IMR-90 (cell line): Measurements from ENCODE around the gene CARS2. TPM values are rescaled to one million over a fixed set of nuclear protein-coding genes. Genes with fewer than 3 reads are reported as not detected.

ENCODE experiments used
- ATAC-seq: fragments of 200-7000 bp; cut with Tn5 transposase; 2 replicates; pipeline ENCODE4 v1.9.1; 2020; ENCODE audit warnings: low read depth, mild to moderate bottlenecking, moderate library complexity
- BruUV-seq: library from RNA; stranded (reverse); fragments of 400-500 nt; replicated peaks from 2 replicates; lab custom pipeline; 2021; lab: Mats Ljungman, UMichigan
- CTCF ChIA-PET: fragments of 300-600 bp; formaldehyde crosslinking; extraction: SDS; loops from one replicate; lab custom pipeline; 2021; ENCODE audit warnings: antibody characterized with exemption; lab: Yijun Ruan, JAX
- POLR2A ChIA-PET: fragments of 300-600 bp; sonication (Branson Sonifier 250); formaldehyde crosslinking; loops from one replicate; lab custom pipeline; 2022; ENCODE audit warnings: antibody characterized with exemption; ENCODE audit not compliant: unreplicated experiment; lab: Charles Lee
- DNase-seq: peaks from one replicate; pipeline ENCODE4 v3.0.0; 2013
- H2AFZ ChIP-seq: replicated peaks from 2 replicates; pipeline ENCODE3; 2013; ENCODE audit warnings: low read length, mild to moderate bottlenecking; ENCODE audit not compliant: poor library complexity
- H2AK5ac ChIP-seq: 2 replicates; pipeline ENCODE4 v1.6.1; 2013; ENCODE audit warnings: low read depth, low read length, inconsistent platforms
- H2AK9ac ChIP-seq: replicated peaks from 2 replicates; pipeline ENCODE3; 2013; ENCODE audit warnings: mild to moderate bottlenecking, low read depth, low read length, moderate library complexity; ENCODE audit not compliant: poor library complexity
- H2BK120ac ChIP-seq: 2 replicates; pipeline ENCODE4 v1.6.1; 2013; ENCODE audit warnings: low read depth, low read length, inconsistent platforms
- H2BK15ac ChIP-seq: 3 replicates; pipeline ENCODE4 v1.6.1; 2013; ENCODE audit warnings: low read depth, low read length, inconsistent platforms
- H2BK20ac ChIP-seq: 2 replicates; pipeline ENCODE4 v1.6.1; 2013; ENCODE audit warnings: low read depth, mild to moderate bottlenecking, inconsistent platforms, low read length, moderate library complexity
- H2BK5ac ChIP-seq: 2 replicates; pipeline ENCODE4 v1.6.1; 2013; ENCODE audit warnings: mild to moderate bottlenecking, low read depth, low read length, inconsistent platforms; ENCODE audit not compliant: poor library complexity, severe bottlenecking
- H3K14ac ChIP-seq: replicated peaks from 2 replicates; pipeline ENCODE4 v1.6.1; 2013; ENCODE audit warnings: low read depth, low read length, inconsistent platforms
- H3K18ac ChIP-seq: 2 replicates; pipeline ENCODE4 v1.6.1; 2013; ENCODE audit warnings: low read depth, low read length, control low read depth
- H3K23ac ChIP-seq: 2 replicates; pipeline ENCODE4 v1.6.1; 2013; ENCODE audit warnings: low read depth, low read length, inconsistent platforms
- H3K27ac ChIP-seq: 2 replicates; pipeline ENCODE4 v1.5.1; 2013; ENCODE audit warnings: mild to moderate bottlenecking, control low read depth, low read length; ENCODE audit not compliant: insufficient read depth
- H3K27me3 ChIP-seq: 2 replicates; pipeline ENCODE4 v1.6.1; 2013; ENCODE audit warnings: low read length; ENCODE audit not compliant: control insufficient read depth, insufficient read depth
- H3K36me3 ChIP-seq: 2 replicates; pipeline ENCODE4 v1.6.1; 2013; ENCODE audit warnings: low read length, mixed read lengths; ENCODE audit not compliant: control insufficient read depth, insufficient read depth
- H3K4ac ChIP-seq: 2 replicates; pipeline ENCODE4 v1.6.1; 2013; ENCODE audit warnings: low read depth, low read length, inconsistent platforms
- H3K4me1 ChIP-seq: 2 replicates; pipeline ENCODE4 v1.6.1; 2013; ENCODE audit warnings: low read length, mixed read lengths; ENCODE audit not compliant: control insufficient read depth, insufficient read depth
- H3K4me2 ChIP-seq: 2 replicates; pipeline ENCODE4 v1.6.1; 2013; ENCODE audit warnings: low read depth, mild to moderate bottlenecking, control low read depth, low read length, moderate library complexity
- H3K4me3 ChIP-seq: 2 replicates; pipeline ENCODE4 v1.5.1; 2013; ENCODE audit warnings: low read depth, mild to moderate bottlenecking, control low read depth, low read length, moderate library complexity; ENCODE audit not compliant: insufficient read depth
- H3K56ac ChIP-seq: 2 replicates; pipeline ENCODE4 v1.6.1; 2013; ENCODE audit warnings: low read length, inconsistent platforms; ENCODE audit not compliant: insufficient read depth; ENCODE audit errors: extremely low read depth
- H3K79me1 ChIP-seq, 2 experiments: 2 replicates each; pipeline ENCODE4 v1.6.1; 2013; ENCODE audit warnings: low read length in 2 of 2, inconsistent platforms in 1 of 2, low read depth in 1 of 2
- H3K9ac ChIP-seq: 2 replicates; pipeline ENCODE4 v1.6.1; 2013; ENCODE audit warnings: low read depth, low read length, control low read depth
- H3K9me1 ChIP-seq: 2 replicates; pipeline ENCODE4 v1.6.1; 2013; ENCODE audit warnings: low read length, inconsistent platforms; ENCODE audit not compliant: insufficient read depth
- H3K9me3 ChIP-seq: 2 replicates; pipeline ENCODE4 v1.6.1; 2013; ENCODE audit warnings: low read length; ENCODE audit not compliant: control insufficient read depth, insufficient read depth
- H4K20me1 ChIP-seq: 2 replicates; pipeline ENCODE4 v1.6.1; 2013; ENCODE audit warnings: low read length, inconsistent platforms; ENCODE audit not compliant: insufficient read depth
- H4K5ac ChIP-seq: 2 replicates; pipeline ENCODE4 v1.6.1; 2013; ENCODE audit warnings: mild to moderate bottlenecking, low read depth, low read length, control low read depth
- H4K8ac ChIP-seq, 2 experiments: 2 replicates each; pipeline ENCODE4 v1.6.1; 2013; ENCODE audit warnings: low read depth in 2 of 2, low read length in 2 of 2, control low read depth in 1 of 2, inconsistent platforms in 1 of 2
- H4K91ac ChIP-seq: 2 replicates; pipeline ENCODE4 v1.6.1; 2013; ENCODE audit warnings: low read depth, low read length, inconsistent platforms; ENCODE audit not compliant: insufficient read depth
- BHLHE40 ChIP-seq: fragments of 150-350 bp; IDR thresholded peaks from 2 replicates; pipeline ENCODE4 v1.6.1; 2016; ENCODE audit warnings: mild to moderate bottlenecking, low read depth, low read length
- CEBPB ChIP-seq: IDR thresholded peaks from 2 replicates; pipeline ENCODE4 v1.6.1; 2012; ENCODE audit warnings: low read depth, low read length, improper control_type of control experiment
- CHD1 ChIP-seq: IDR thresholded peaks from 2 replicates; pipeline ENCODE4 v1.6.1; 2012; ENCODE audit warnings: low read depth, low read length, improper control_type of control experiment
- CTCF ChIP-seq: conservative IDR thresholded peaks from 2 replicates; pipeline ENCODE4 v1.5.1; 2012; ENCODE audit warnings: mild to moderate bottlenecking, low read depth, low read length, improper control_type of control experiment
- ELK1 ChIP-seq: fragments of 150-350 bp; IDR thresholded peaks from 2 replicates; pipeline ENCODE4 v1.6.1; 2016; ENCODE audit warnings: low read depth, mild to moderate bottlenecking, low read length, moderate library complexity, borderline replicate concordance
- MAFK ChIP-seq: IDR thresholded peaks from 2 replicates; pipeline ENCODE4 v1.6.1; 2012; ENCODE audit warnings: low read depth, low read length, improper control_type of control experiment
- MXI1 ChIP-seq: IDR thresholded peaks from 2 replicates; pipeline ENCODE4 v1.6.1; 2012; ENCODE audit warnings: low read depth, mild to moderate bottlenecking, low read length, moderate library complexity, borderline replicate concordance
- NFE2L2 ChIP-seq: fragments of 150-350 bp; IDR thresholded peaks from 2 replicates; pipeline ENCODE4 v1.6.1; 2016; ENCODE audit warnings: low read depth, mild to moderate bottlenecking, low read length
- POLR2A ChIP-seq: IDR thresholded peaks from 2 replicates; pipeline ENCODE4 v1.6.1; 2012; ENCODE audit warnings: mild to moderate bottlenecking, low read depth, low read length
- RAD21 ChIP-seq: IDR thresholded peaks from 2 replicates; pipeline ENCODE4 v1.6.1; 2012; ENCODE audit warnings: low read length, improper control_type of control experiment
- RCOR1 ChIP-seq: IDR thresholded peaks from 2 replicates; pipeline ENCODE4 v1.6.1; 2012; ENCODE audit warnings: mild to moderate bottlenecking, low read length, improper control_type of control experiment; ENCODE audit not compliant: insufficient replicate concordance
- RFX5 ChIP-seq: IDR thresholded peaks from 2 replicates; pipeline ENCODE4 v1.8.0; 2012; ENCODE audit warnings: low read depth, mild to moderate bottlenecking, low read length, moderate library complexity
- SMC3 ChIP-seq: fragments of 150-350 bp; IDR thresholded peaks from 2 replicates; pipeline ENCODE4 v1.6.1; 2016; ENCODE audit warnings: low read depth, mild to moderate bottlenecking, antibody characterized with exemption, low read length, moderate library complexity
- USF2 ChIP-seq: fragments of 150-350 bp; IDR thresholded peaks from 2 replicates; pipeline ENCODE4 v1.6.1; 2017; ENCODE audit warnings: mild to moderate bottlenecking, antibody characterized with exemption, low read length, low read depth
- WGBS, 2 experiments: methylation state at CpG; one replicate each; pipeline versions ENCODE4 v1.1.5 to v1.1.7; 2013; ENCODE audit warnings: missing lambda C conversion rate in 2 of 2; ENCODE audit not compliant: insufficient read length in 1 of 2; ENCODE audit errors: extremely low coverage in 2 of 2; 5-methylcytosine and 5-hydroxymethylcytosine counted together
- dilution Hi-C: fragments of 300-500 bp; cut with HindIII; formaldehyde crosslinking; loops from one replicate; pipeline ENCODE4 v1.14.3; 2018; ENCODE audit warnings: low sequenced_read_pairs; ENCODE audit not compliant: unreplicated experiment
- in situ Hi-C: fragments of 300-500 bp; cut with MboI; formaldehyde crosslinking; loops from 3 replicates; pipeline ENCODE4 v1.14.3; 2019; ENCODE audit warnings: low sequenced_read_pairs, inconsistent platforms, mixed read lengths
- intact Hi-C: fragments of 100-400 bp; cut with micrococcal nuclease; formaldehyde crosslinking; loops from 2 replicates; pipeline ENCODE4 v1.10.0; 2022
- polyA plus RNA-seq, 3 experiments: library from polyadenylated mRNA; depleted of rRNA; stranded (reverse); fragments of >200 nt; gene quantifications; 2 replicates each; pipeline ENCODE4 v1.2.3, GENCODE V29; 2012; ENCODE audit warnings: low replicate concordance in 1 of 3
- total RNA-seq: library from RNA; depleted of rRNA; stranded (reverse); fragments of >200 nt; gene quantifications from 2 replicates; pipeline ENCODE4 v1.2.3, GENCODE V29; 2012

CARS2 gene
- total and polyA plus RNA-seq, 2 of the 4 experiments (the other 2 are of a cell fraction): 76.2 to 76.4 TPM

GRCh38 chr13:110635405-110636002 is 70.4 kb downstream of the CARS2 start:
- 93% methylated on average over 3 of the region's 19 CpGs; no CpG with 5 or more reads in 1 of the 2 experiments for WGBS, 2 experiments
- Histone ChIP-seq H3K79me1 (peaks cover 27 to 51% of the 10 kb centered on the region in 2 experiments), H3K14ac (no peak overlapping the region), H2BK15ac (no peak overlapping the region), H2BK5ac (no peak overlapping the region), H3K4me2 (no peak overlapping the region), H2AK5ac (no peak overlapping the region), H3K23ac (no peak overlapping the region), H4K91ac (no peak overlapping the region), H3K4me1 (peaks cover 5% of the 10 kb centered on the region; the same call in 1 of the 2 replicates), H3K4me3 (no peak overlapping the region), H3K4ac (no peak overlapping the region), H3K27me3 (no peaks in the 10 kb centered on the region), H3K9ac (no peak overlapping the region), H3K9me1 (peaks cover 26% of the 10 kb centered on the region), H2BK20ac (no peak overlapping the region), H3K36me3 (peaks cover 65% of the 10 kb centered on the region), H2BK120ac (no peak overlapping the region), H3K56ac (no peak overlapping the region), H3K27ac (no peak overlapping the region), H2AFZ (no peak overlapping the region), H4K5ac (no peak overlapping the region), H3K9me3 (no peaks in the 10 kb centered on the region), H3K18ac (no peak overlapping the region), H4K8ac (no peak overlapping the region), H2AK9ac (no peak overlapping the region), H4K20me1 (peaks cover 45% of the 10 kb centered on the region)
- intact Hi-C loops (no loop called here), dilution Hi-C loops (no loop called here), in situ Hi-C loops (no loop called here)
- ATAC-seq (no peak), DNase-seq (no peak)
- BruUV-seq: no TSS peak
- ChIA-PET POLR2A (no interaction called here), CTCF (no interaction called here)
- TF ChIP-seq USF2: no peak
- TF ChIP-seq RAD21: no peak
- no peak for TF ChIP-seq SMC3
- TF ChIP-seq CHD1: no peak
- no peak for TF ChIP-seq RCOR1
- no peak for TF ChIP-seq CEBPB
- TF ChIP-seq CTCF: no peak
- no peak for TF ChIP-seq MXI1
- no peak for TF ChIP-seq BHLHE40
- TF ChIP-seq POLR2A: no peak
- no peak for TF ChIP-seq RFX5
- TF ChIP-seq MAFK: no peak
- no peak for TF ChIP-seq ELK1
- no peak for TF ChIP-seq NFE2L2
